ENCODE data around the gene CFAP251. TPM values are rescaled to one million over a fixed set of nuclear protein-coding genes. Genes with fewer than 3 reads are reported as not detected.

CFAP251 gene
- total and polyA plus RNA-seq, 7 donors = 0.68 to 3.0 (median 1.1) TPM; not detected in 1

DNA sequence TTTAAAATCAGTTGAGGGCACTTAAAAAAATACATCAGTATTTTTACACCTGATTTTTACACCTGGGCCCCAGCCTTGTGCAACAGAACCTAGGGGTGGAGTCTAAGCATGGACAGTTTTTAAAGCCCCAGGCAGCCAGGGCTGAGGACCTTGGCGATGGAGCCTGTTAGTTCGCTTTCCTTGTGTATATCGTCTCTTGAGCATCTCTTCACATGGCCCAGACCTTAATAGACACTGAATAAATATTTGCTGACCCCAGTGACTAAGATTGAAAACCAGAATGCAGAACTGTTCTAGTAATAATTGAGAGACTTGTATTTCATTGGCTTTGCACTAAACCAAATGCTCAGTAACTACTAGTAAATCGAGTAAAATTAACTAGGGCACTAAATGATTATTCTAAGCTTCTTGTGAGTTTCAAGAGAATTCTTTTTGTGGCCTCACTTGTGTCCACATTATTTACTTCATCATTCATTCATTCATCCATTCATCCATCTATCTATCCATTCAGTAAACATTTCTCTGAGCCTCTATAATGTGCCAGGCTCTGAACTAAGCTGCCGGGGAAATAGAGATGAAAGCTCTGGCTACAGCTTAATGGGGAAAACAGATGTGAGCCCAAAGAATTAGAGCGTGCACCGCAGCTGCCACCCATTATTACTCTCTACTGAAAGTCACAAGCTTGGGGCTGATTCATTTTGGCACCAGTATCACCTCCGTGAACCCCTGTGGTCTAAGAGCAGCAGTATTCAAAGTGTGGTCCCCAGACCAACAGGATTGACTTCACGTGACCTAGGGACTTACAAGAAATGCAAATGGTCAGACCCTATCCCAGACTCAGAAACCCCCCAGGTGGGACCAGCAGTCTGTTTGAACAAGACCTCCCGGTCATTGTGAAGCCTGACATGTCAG, 72.6 kb downstream of the CFAP251 start:
- H3K27me3 ChIP-seq = no peaks in the 10 kb centered on the region
- WGBS, 2 donors = 73% methylated on average over 10 of the region's 10 CpGs
- TF ChIP-seq POLR2A (IDR thresholded peaks at IDR 0.05) = no peak
- no peak for TF ChIP-seq EP300 (IDR thresholded peaks at IDR 0.05)
- TF ChIP-seq POLR2AphosphoS5 (IDR thresholded peaks at IDR 0.05) = no peak
- TF ChIP-seq, protein P1, sequence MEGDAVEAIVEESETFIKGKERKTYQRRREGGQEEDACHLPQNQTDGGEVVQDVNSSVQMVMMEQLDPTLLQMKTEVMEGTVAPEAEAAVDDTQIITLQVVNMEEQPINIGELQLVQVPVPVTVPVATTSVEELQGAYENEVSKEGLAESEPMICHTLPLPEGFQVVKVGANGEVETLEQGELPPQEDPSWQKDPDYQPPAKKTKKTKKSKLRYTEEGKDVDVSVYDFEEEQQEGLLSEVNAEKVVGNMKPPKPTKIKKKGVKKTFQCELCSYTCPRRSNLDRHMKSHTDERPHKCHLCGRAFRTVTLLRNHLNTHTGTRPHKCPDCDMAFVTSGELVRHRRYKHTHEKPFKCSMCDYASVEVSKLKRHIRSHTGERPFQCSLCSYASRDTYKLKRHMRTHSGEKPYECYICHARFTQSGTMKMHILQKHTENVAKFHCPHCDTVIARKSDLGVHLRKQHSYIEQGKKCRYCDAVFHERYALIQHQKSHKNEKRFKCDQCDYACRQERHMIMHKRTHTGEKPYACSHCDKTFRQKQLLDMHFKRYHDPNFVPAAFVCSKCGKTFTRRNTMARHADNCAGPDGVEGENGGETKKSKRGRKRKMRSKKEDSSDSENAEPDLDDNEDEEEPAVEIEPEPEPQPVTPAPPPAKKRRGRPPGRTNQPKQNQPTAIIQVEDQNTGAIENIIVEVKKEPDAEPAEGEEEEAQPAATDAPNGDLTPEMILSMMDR (IDR thresholded peaks at IDR 0.05) = no peak
- H3K27ac ChIP-seq = no peak overlapping the region
- no peaks in the 10 kb centered on the region for H3K36me3 ChIP-seq
- no peaks in the 10 kb centered on the region for H3K9me3 ChIP-seq
- H3K4me3 ChIP-seq = no peak overlapping the region
- intact Hi-C loops (cut with DNase I) = no loop called here
- no peak for DNase-seq
- H3K4me1 ChIP-seq = no peaks in the 10 kb centered on the region

DNA sequence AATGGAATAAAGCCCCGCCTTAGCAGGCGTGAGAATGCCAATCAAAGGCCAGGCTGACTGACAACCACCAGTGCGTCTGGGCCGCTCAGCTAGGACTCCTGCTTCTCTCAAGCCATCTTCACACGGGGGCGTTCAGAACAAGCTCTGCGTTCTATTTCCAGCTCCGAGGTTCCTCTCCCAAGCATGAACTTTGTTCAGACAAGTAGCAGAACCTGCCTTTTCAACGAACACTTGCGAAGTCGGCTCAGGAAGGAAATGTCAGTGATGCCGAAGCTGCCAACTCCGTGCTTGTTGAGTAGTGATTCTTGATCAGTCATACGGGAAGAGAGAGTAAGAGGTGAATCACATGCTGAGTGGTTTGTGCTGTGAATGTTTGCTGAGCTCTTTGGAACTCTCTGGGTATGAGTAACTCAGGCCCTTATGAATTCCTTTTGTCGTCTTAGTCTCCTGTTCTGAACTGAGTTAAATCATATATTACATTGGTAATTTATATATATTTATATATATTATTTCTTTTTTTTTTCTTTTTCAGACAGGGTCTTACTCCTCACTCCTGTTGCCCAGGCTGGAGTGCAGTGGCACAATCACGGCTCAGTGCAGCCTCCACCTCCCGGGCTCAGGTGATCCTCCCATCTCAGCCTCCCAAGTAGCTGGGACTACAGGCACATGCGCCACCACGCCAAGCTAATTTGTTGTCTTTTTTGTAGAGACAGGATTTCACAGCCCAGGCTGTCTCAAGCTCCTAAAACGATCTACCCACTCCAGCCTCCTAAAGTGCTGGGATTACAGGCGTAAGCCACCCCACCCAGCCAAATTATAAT, 73.9 kb downstream of the CFAP251 start:
- no peaks in the 10 kb centered on the region for H3K27me3 ChIP-seq
- TF ChIP-seq, protein P1 (IDR thresholded peaks at IDR 0.05) = no peak
- no peak for TF ChIP-seq EP300 (IDR thresholded peaks at IDR 0.05)
- H3K36me3 ChIP-seq = no peaks in the 10 kb centered on the region
- no peak overlapping the region for H3K27ac ChIP-seq
- WGBS, 2 donors = 64 to 85% methylated on average over 21 of the region's 21 CpGs
- no peak for DNase-seq
- H3K9me3 ChIP-seq = no peaks in the 10 kb centered on the region
- no peaks in the 10 kb centered on the region for H3K4me1 ChIP-seq
- intact Hi-C loops (cut with DNase I) = no loop called here
- H3K4me3 ChIP-seq = no peak overlapping the region

DNA sequence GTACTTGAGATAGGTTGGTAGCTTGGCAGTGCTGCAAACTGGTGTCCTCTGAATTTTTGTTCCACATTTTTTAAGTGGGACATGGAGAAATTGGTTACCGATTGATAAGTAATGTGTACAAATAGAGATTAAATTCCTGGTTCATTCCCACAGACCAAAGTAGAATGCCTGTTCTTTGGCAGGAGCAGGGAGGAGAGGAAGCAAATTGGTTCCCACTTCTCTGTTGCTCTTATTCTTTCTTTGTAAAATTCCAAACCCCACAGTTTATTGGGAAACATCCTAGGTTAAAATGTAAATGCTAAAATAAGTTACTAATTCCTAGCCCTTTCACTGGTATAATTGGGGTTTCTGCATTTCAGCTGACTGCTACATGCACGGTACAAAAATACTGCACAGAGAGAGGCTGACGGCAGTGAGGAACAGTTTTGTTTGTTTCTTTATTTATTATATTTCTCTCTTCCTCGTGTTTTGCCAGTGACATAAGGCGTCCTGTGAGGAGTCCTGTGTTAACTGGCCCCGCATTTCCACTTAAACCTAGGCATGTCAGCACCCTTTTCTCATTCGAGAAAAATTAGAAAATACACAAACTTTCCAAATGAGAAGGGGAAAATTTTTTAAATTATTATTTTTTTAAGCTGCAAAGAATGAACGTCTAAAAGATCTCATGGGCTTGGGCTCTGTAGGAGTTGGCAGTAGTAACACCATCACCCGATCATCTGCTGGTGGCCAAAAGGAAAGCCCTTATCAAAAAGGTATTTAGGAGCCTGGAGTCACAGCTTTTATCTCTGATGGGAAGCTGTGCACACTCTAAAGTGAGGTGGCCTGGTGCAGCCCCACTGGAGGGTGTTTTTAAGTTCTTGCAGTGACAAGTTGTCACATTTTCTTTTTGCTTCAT, 77.9 kb downstream of the CFAP251 start:
- no peak overlapping the region for H3K4me3 ChIP-seq
- no peak for DNase-seq
- TF ChIP-seq, protein P1 (IDR thresholded peaks at IDR 0.05) = no peak
- TF ChIP-seq POLR2AphosphoS5 (IDR thresholded peaks at IDR 0.05) = no peak
- no peak for TF ChIP-seq EP300 (IDR thresholded peaks at IDR 0.05)
- TF ChIP-seq POLR2A (IDR thresholded peaks at IDR 0.05) = no peak
- H3K4me1 ChIP-seq = no peaks in the 10 kb centered on the region
- H3K27ac ChIP-seq = no peak overlapping the region
- intact Hi-C loops (cut with DNase I) = no loop called here
- WGBS, 2 donors = 22 to 53% methylated on average over 9 of the region's 9 CpGs
- H3K9me3 ChIP-seq = peaks cover 0 to 2% (median 0%) of the 10 kb centered on the region in 4 donors
- H3K27me3 ChIP-seq = no peaks in the 10 kb centered on the region
- H3K36me3 ChIP-seq = no peaks in the 10 kb centered on the region

DNA sequence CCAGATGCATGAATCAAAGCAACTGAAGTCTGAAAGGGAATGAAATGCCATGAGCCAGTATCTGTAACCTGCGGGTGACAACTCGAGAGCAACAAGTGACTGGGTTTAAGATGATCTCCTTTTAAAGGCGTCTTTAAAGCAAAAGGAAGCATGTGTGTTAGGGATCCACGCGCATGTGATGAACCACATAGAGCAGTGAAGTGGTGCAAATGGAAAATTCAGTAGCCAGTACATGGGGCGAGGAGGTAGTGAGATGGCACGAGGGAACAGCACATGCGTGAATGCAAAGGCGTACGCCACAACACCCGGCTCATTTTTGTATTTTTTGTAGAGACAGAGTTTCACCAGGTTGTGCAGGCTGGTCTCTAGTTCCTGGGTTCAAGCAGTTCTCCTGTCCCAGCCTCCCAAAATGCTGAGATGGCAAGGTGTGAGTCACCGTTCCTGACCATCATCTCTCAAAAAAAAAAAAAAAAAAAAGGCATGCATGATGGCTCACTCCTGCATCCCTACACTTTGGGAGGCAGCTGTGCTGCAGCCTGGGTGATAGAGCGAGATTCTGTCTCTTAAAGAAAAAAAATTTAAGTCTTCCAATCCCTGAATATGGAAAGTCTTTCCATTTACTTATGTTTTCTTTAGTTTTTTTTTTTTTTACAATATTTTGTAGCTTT, 78.7 kb downstream of the CFAP251 start:
- Histone ChIP-seq H3K36me3 (no peaks in the 10 kb centered on the region), H3K27ac (no peak overlapping the region), H3K4me3 (no peak overlapping the region), H3K9me3 (peaks cover 0 to 2% (median 0%) of the 10 kb centered on the region in 4 donors), H3K4me1 (no peaks in the 10 kb centered on the region), H3K27me3 (no peaks in the 10 kb centered on the region)
- DNase-seq = no peak
- TF ChIP-seq, protein P1 (IDR thresholded peaks at IDR 0.05) = no peak
- TF ChIP-seq POLR2AphosphoS5 (IDR thresholded peaks at IDR 0.05) = no peak
- no peak for TF ChIP-seq POLR2A (IDR thresholded peaks at IDR 0.05)
- TF ChIP-seq EP300 (IDR thresholded peaks at IDR 0.05) = no peak
- WGBS, 2 donors = 73 to 91% methylated on average over 13 of the region's 13 CpGs
- intact Hi-C loops (cut with DNase I) = no loop called here

All from sigmoid colon (tissue), 7 donors.